ENCODE results near the gene CFLAR. TPM values are rescaled to one million over a fixed set of nuclear protein-coding genes. Genes with fewer than 3 reads are reported as not detected.
A peak's percentile ranks its signal among the peaks of the same experiment; 100 is the strongest.

CFLAR gene
- total and polyA plus RNA-seq, 2 donors from 2014 or later, result 47.2 to 263 TPM

- Histone ChIP-seq H3K9ac (ENCODE audit: low read length in 3 of 3) (peak overlapping the region in 2 of 3 donors; percentile 17 to 20), H3K4me1 (ENCODE audit: control insufficient read depth in 2 of 3, insufficient read depth in 2 of 3, low read depth in 1 of 3, low read length in 3 of 3) (peaks cover 0 to 63% (median 49%) of the 10 kb centered on the region in 3 donors), H3K27ac (ENCODE audit: low read depth in 2 of 2, low read length in 2 of 2) (peak overlapping the region; percentile 66 to 90), H3K36me3 (ENCODE audit: control insufficient read depth in 2 of 3, insufficient read depth in 3 of 3, low read length in 3 of 3) (peaks cover 0 to 6% (median 5%) of the 10 kb centered on the region in 3 donors), H3K4me3 (ENCODE audit: low read length in 3 of 3) (no peak overlapping the region), H3K9me3 (ENCODE audit: control insufficient read depth in 2 of 3, insufficient read depth in 1 of 3, low read length in 3 of 3) (no peaks in the 10 kb centered on the region), H3K27me3 (ENCODE audit: control insufficient read depth, insufficient read depth, low read length) (no peaks in the 10 kb centered on the region)
- TF ChIP-seq, protein P1, sequence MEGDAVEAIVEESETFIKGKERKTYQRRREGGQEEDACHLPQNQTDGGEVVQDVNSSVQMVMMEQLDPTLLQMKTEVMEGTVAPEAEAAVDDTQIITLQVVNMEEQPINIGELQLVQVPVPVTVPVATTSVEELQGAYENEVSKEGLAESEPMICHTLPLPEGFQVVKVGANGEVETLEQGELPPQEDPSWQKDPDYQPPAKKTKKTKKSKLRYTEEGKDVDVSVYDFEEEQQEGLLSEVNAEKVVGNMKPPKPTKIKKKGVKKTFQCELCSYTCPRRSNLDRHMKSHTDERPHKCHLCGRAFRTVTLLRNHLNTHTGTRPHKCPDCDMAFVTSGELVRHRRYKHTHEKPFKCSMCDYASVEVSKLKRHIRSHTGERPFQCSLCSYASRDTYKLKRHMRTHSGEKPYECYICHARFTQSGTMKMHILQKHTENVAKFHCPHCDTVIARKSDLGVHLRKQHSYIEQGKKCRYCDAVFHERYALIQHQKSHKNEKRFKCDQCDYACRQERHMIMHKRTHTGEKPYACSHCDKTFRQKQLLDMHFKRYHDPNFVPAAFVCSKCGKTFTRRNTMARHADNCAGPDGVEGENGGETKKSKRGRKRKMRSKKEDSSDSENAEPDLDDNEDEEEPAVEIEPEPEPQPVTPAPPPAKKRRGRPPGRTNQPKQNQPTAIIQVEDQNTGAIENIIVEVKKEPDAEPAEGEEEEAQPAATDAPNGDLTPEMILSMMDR (IDR thresholded peaks at IDR 0.05; ENCODE audit: borderline replicate concordance, extremely low read depth, insufficient read depth), result no peak
- FAIRE-seq (no peak), DNase-seq (peak in 1 of 5 donors; percentile 35)
- intact Hi-C loops (cut with DNase I), result no loop called here
Observed at GRCh38 chr2:201128933-201129505, 13.1 kb downstream of the CFLAR start.

GRCh38 chr2:201130524-201131186 lies 14.7 kb downstream of the CFLAR start:
- Histone ChIP-seq H3K9me3 (ENCODE audit: control insufficient read depth in 2 of 3, insufficient read depth in 1 of 3, low read length in 3 of 3) (no peaks in the 10 kb centered on the region), H3K27ac (ENCODE audit: low read depth in 2 of 2, low read length in 2 of 2) (peak overlapping the region in 1 of 2 donors; percentile 39), H3K27me3 (ENCODE audit: control insufficient read depth, insufficient read depth, low read length) (no peaks in the 10 kb centered on the region), H3K9ac (ENCODE audit: low read length in 3 of 3) (no peak overlapping the region), H3K36me3 (ENCODE audit: control insufficient read depth in 2 of 3, insufficient read depth in 3 of 3, low read length in 3 of 3) (peaks cover 2 to 8% (median 6%) of the 10 kb centered on the region in 3 donors), H3K4me3 (ENCODE audit: low read length in 3 of 3) (no peak overlapping the region), H3K4me1 (ENCODE audit: control insufficient read depth in 2 of 3, insufficient read depth in 2 of 3, low read depth in 1 of 3, low read length in 3 of 3) (peaks cover 0 to 47% (median 35%) of the 10 kb centered on the region in 3 donors)
- peak in 1 of 5 donors; percentile 36 for DNase-seq
- intact Hi-C loops (cut with DNase I), result no loop called here
- TF ChIP-seq, protein P1 (IDR thresholded peaks at IDR 0.05; ENCODE audit: borderline replicate concordance, extremely low read depth, insufficient read depth), result no peak
- no peak for FAIRE-seq

DNA sequence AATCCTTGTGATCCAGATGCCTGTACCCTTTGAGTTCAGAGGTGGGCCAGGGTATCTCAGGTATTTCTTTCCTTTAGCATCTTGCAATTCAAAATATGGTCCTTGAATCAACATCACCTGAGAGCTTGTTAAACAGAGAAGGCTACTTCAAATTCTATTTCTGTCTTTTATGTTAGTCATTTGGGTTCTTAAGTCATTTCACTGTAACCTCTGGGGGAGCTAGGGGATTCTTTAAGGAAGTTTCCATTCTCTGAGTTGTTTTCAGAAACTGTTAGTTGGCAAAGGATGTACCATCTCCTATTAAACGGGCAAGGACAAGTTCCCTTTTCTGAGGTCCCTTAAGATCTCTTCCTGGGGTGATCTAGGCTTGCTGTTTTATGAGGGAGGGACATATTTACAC lies 16.6 kb downstream of the CFLAR start:
- Histone ChIP-seq H3K9ac (ENCODE audit: low read length in 3 of 3) (no peak overlapping the region), H3K4me1 (ENCODE audit: control insufficient read depth in 2 of 3, insufficient read depth in 2 of 3, low read depth in 1 of 3, low read length in 3 of 3) (peaks cover 0 to 29% (median 28%) of the 10 kb centered on the region in 3 donors), H3K27ac (ENCODE audit: low read depth in 2 of 2, low read length in 2 of 2) (peak overlapping the region in 1 of 2 donors; percentile 67), H3K9me3 (ENCODE audit: control insufficient read depth in 2 of 3, insufficient read depth in 1 of 3, low read length in 3 of 3) (no peaks in the 10 kb centered on the region), H3K36me3 (ENCODE audit: control insufficient read depth in 2 of 3, insufficient read depth in 3 of 3, low read length in 3 of 3) (peaks cover 3 to 20% (median 18%) of the 10 kb centered on the region in 3 donors), H3K4me3 (ENCODE audit: low read length in 3 of 3) (no peak overlapping the region), H3K27me3 (ENCODE audit: control insufficient read depth, insufficient read depth, low read length) (no peaks in the 10 kb centered on the region)
- DNase-seq (no peak), FAIRE-seq (no peak)
- intact Hi-C loops (cut with DNase I), result no loop called here
- TF ChIP-seq, protein P1 (IDR thresholded peaks at IDR 0.05; ENCODE audit: borderline replicate concordance, extremely low read depth, insufficient read depth), result no peak
